ENCODE results near the gene CUX1.
"Not testable (repeated sequence)": the region's sequence is repeated elsewhere in the genome, so short reads cannot be mapped to it uniquely, and the experiment has no call there.

GRCh38 chr7:101929911-101930310, 112.5 kb downstream of the CUX1 start:
- TF ChIP-seq EZH2 (IDR thresholded peaks at IDR 0.05; ENCODE audit: borderline replicate concordance, insufficient read depth, low read depth, low read length, poor library complexity, severe bottlenecking); CTCF (IDR thresholded peaks at IDR 0.05): not testable (repeated sequence)
